ENCODE measurements around the gene RTKN2. TPM values are rescaled to one million over a fixed set of nuclear protein-coding genes. Genes with fewer than 3 reads are reported as not detected.

The RTKN2 gene
- total RNA-seq, 1 donor from 2014 or later = 27.5 TPM

DNA sequence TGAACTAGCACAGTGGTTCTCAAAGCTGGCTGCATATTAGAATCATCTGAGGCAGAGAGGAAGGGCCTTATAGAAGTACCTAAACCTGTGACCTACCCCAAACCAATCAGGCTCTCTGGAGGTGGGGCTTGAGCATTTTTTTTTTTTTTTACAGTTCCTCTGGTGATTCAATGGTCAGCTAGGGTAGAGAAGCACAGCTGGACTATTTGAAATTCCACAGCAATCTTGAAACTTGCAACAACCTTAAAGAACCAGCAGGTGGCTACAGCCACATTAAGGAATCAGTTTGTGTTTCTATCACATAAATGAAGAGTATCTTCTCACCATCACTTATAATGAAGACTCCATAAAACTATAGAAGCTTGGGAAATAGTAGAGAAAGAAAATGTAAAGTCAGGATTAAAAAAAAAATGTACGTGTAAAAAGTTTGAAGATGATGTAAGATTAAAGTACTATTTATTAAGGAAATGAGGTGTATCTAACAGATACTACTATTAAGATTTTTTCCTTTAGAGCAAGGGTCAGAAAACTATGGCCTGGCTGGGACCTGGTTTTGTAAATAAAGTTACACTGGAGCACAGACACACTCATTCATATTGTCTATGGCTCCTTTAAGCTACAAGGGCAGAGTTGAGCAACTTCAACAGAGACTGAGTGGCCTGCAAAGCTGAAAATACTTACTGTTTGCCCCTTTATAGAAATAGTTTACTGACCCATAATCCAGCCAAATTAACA lies 3.8 kb downstream of the RTKN2 start:
- Mint-ChIP-seq H3K4me1 (peaks cover 38% of the 10 kb centered on the region), H3K27ac (ENCODE audit: unreplicated experiment) (no peak overlapping the region), H3K27me3 (ENCODE audit: low read depth) (peaks cover 9% of the 10 kb centered on the region), H3K9me3 (no peaks in the 10 kb centered on the region), H3K36me3 (ENCODE audit: low read depth) (peaks cover 2% of the 10 kb centered on the region), H3K4me3 (peak overlapping the region; percentile 60)
- TF ChIP-seq, protein P1, sequence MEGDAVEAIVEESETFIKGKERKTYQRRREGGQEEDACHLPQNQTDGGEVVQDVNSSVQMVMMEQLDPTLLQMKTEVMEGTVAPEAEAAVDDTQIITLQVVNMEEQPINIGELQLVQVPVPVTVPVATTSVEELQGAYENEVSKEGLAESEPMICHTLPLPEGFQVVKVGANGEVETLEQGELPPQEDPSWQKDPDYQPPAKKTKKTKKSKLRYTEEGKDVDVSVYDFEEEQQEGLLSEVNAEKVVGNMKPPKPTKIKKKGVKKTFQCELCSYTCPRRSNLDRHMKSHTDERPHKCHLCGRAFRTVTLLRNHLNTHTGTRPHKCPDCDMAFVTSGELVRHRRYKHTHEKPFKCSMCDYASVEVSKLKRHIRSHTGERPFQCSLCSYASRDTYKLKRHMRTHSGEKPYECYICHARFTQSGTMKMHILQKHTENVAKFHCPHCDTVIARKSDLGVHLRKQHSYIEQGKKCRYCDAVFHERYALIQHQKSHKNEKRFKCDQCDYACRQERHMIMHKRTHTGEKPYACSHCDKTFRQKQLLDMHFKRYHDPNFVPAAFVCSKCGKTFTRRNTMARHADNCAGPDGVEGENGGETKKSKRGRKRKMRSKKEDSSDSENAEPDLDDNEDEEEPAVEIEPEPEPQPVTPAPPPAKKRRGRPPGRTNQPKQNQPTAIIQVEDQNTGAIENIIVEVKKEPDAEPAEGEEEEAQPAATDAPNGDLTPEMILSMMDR (conservative IDR thresholded peaks at IDR 0.05) = peak; percentile 77
- DNase-seq (ENCODE audit: low read depth, low spot score) = no peak

DNA sequence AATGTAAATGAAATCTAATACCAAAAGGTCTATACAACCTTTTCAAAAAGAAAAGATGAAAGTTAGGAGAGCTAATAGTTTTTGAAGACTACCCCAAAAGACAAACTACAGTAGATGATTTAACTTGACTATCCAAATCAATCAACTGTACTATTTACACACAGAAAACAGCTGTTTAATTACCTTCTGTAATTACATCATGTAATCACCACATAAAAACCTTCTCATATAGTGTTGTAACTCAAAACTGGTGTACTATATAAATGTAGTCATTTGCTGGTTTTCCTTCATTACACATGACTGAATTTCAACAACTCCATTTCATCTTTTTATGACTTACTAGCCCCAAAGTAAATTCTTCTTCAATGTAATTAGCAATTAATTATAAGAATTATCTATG lies 4.5 kb downstream of the RTKN2 start:
- no peak for DNase-seq (ENCODE audit: low read depth, low spot score)
- Mint-ChIP-seq H3K9me3 (no peaks in the 10 kb centered on the region), H3K36me3 (ENCODE audit: low read depth) (peaks cover 7% of the 10 kb centered on the region), H3K4me1 (peaks cover 33% of the 10 kb centered on the region), H3K4me3 (no peak overlapping the region), H3K27ac (ENCODE audit: unreplicated experiment) (no peak overlapping the region), H3K27me3 (ENCODE audit: low read depth) (peaks cover 3% of the 10 kb centered on the region)
- TF ChIP-seq, protein P1 (conservative IDR thresholded peaks at IDR 0.05) = no peak

DNA sequence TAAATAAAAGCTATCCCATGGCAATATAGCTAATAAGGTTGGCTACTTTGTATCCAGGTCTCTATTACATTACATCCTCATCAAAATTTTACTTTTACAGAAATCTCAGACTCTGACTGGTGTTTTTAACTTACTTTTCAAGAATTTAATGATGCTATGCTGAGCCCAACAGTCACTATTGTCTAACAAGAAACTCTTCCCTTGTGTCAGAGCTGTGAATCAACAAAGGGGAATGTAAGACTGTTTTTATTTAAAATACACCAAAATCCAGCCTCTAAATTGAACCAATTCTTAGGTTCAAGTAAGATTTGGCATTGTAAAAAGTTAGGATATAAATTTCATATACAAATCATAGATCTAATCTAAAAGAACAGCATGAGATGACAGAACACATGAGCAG lies 7.0 kb downstream of the RTKN2 start:
- Mint-ChIP-seq H3K27me3 (ENCODE audit: low read depth) (no peaks in the 10 kb centered on the region), H3K4me3 (no peak overlapping the region), H3K4me1 (peaks cover 23% of the 10 kb centered on the region), H3K36me3 (ENCODE audit: low read depth) (peaks cover 9% of the 10 kb centered on the region), H3K9me3 (no peaks in the 10 kb centered on the region), H3K27ac (ENCODE audit: unreplicated experiment) (no peak overlapping the region)
- TF ChIP-seq, protein P1 (conservative IDR thresholded peaks at IDR 0.05) = no peak
- DNase-seq (ENCODE audit: low read depth, low spot score) = no peak

DNA sequence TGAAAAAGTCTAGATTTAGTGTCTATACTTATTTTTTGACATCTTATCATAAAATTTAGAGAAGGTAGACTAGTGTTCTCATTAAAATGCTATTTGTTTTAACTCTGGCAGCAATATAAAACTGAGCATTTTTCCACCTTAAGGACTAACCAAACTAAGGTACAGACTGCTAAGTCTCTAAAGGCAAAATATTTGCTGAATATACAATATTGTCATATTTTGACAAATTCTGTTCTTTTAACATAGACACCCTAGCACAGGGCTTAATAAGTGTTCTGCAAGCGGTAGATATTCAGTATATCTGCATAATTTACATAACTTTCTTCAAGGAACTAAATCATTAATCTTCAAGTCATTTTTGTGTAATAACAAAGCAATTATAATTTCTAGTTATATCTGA lies 8.6 kb downstream of the RTKN2 start:
- TF ChIP-seq, protein P1 (conservative IDR thresholded peaks at IDR 0.05) = no peak
- H3K9me3 Mint-ChIP-seq = no peaks in the 10 kb centered on the region
- H3K27me3 Mint-ChIP-seq (ENCODE audit: low read depth) = no peaks in the 10 kb centered on the region
- H3K27ac Mint-ChIP-seq (ENCODE audit: unreplicated experiment) = no peak overlapping the region
- H3K4me1 Mint-ChIP-seq = peaks cover 12% of the 10 kb centered on the region
- no peak overlapping the region for H3K4me3 Mint-ChIP-seq
- DNase-seq (ENCODE audit: low read depth, low spot score) = no peak
- peaks cover 11% of the 10 kb centered on the region for H3K36me3 Mint-ChIP-seq (ENCODE audit: low read depth)

DNA sequence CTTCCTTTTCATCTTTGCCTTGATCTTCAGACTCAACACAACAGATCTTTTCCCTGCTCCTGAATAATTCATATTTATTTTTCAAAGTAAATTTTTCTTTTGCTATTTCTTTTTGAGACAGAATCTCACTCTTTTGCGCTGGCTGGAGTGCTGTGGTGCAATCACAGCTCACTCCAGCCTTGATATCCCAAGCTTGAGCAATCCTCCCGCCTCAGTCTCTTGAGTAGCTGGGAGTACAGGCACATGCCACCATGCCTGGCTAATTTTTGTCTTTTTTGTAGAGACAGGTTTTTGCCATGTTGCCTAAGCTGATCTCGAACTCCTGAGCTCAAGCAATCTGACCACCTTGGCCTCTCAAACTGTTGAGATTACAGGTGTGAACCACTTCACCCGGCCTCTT lies 9.2 kb downstream of the RTKN2 start:
- peaks cover 12% of the 10 kb centered on the region for H3K36me3 Mint-ChIP-seq (ENCODE audit: low read depth)
- H3K27me3 Mint-ChIP-seq (ENCODE audit: low read depth) = no peaks in the 10 kb centered on the region
- no peaks in the 10 kb centered on the region for H3K9me3 Mint-ChIP-seq
- H3K4me3 Mint-ChIP-seq = no peak overlapping the region
- TF ChIP-seq, protein P1 (conservative IDR thresholded peaks at IDR 0.05) = no peak
- DNase-seq (ENCODE audit: low read depth, low spot score) = no peak
- H3K4me1 Mint-ChIP-seq = peaks cover 6% of the 10 kb centered on the region
- H3K27ac Mint-ChIP-seq (ENCODE audit: unreplicated experiment) = no peak overlapping the region

All from neural crest cell (in vitro differentiated cells).